ENCODE measurements around the gene WNT9A.

Gene WNT9A

GRCh38 chr1:227954163-227954850 lies 6.6 kb upstream of the WNT9A start:
- DNase-seq (ENCODE audit: low read depth in 3 of 3) = no peak

- no peak for DNase-seq (ENCODE audit: low read depth in 3 of 3)
Observed at GRCh38 chr1:227953022-227953412, 5.3 kb upstream of the WNT9A start.

GRCh38 chr1:227952374-227953021 lies 4.8 kb upstream of the WNT9A start:
- no peak for DNase-seq (ENCODE audit: low read depth in 3 of 3)

DNA sequence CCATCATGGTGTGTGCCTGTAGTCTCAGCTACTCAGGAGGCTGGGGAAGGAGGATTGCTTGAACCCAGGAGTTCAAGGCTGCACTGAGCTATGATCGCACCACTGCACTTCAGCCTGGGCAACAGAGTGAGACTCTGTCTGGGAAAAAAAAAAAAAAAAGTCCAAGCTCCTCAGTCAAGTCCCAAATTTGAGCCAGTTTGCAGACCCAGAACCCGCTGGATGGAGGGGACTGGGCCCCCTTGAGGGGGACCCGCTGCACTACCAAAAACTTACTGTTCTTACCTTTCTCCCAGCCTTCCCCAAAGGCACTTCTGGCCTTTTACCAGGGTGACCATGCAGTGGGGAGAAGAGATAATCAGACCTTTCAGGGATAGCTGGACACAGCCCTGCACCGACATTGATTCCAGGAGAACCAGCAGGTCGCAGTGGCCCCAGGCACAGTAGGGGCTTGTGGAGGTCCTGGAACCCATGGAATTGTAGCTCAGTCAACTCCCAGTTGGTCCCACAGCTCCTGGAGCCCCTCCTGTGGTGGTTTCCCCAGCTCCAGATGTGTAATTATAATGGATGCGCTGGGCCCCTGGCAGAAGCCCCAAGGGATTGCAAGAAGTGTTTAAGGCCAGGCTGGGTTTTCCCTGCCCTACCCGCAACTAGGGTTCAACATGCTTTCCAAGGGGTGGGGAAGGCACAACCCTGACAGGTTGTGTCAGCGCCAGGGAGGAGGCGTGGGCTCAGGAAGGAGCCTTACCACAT lies 4.1 kb upstream of the WNT9A start:
- DNase-seq (ENCODE audit: low read depth in 3 of 3) = no peak

DNA sequence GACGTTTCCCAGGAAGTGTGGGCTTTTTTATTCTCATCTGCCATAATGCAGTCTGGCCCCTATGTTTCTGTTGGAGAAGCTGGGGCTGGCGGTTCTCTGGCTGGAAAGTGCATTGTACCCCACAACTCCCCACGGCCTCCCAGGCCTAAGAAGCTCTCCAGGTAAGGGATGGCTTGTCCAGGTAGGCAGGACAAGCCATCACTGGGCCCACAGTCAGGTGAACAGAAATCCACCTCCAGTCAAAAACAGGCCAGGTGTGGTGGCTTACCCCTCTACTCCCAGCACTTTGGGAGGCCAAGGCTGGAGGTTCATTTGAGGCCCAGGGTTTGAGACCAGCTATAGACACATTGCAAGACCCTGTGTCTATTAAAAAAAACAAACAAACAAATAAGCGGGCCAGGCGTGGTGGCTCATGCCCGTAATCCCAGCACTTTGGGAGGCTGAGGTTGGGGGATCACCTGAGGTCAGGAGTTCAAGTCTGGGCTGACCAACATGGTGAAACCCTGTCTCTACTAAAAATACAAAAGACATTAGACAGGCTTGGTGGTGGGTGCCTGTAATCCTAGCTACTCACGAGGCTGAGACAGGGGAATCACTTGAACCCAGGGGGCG lies 3.1 kb upstream of the WNT9A start:
- no peak for DNase-seq (ENCODE audit: low read depth in 3 of 3)

- no peak for DNase-seq (ENCODE audit: low read depth in 3 of 3)
Observed at GRCh38 chr1:227949954-227950734, 2.4 kb upstream of the WNT9A start.

- DNase-seq (ENCODE audit: low read depth in 3 of 3) = no peak
Observed at GRCh38 chr1:227949341-227949921, 1.7 kb upstream of the WNT9A start.

- no peak for DNase-seq (ENCODE audit: low read depth in 3 of 3)
Observed at GRCh38 chr1:227948493-227949260, 945 bp upstream of the WNT9A start.

GRCh38 chr1:227947386-227947675 lies 401 bp downstream of the WNT9A start:
- no peak for DNase-seq (ENCODE audit: low read depth in 3 of 3)

DNA sequence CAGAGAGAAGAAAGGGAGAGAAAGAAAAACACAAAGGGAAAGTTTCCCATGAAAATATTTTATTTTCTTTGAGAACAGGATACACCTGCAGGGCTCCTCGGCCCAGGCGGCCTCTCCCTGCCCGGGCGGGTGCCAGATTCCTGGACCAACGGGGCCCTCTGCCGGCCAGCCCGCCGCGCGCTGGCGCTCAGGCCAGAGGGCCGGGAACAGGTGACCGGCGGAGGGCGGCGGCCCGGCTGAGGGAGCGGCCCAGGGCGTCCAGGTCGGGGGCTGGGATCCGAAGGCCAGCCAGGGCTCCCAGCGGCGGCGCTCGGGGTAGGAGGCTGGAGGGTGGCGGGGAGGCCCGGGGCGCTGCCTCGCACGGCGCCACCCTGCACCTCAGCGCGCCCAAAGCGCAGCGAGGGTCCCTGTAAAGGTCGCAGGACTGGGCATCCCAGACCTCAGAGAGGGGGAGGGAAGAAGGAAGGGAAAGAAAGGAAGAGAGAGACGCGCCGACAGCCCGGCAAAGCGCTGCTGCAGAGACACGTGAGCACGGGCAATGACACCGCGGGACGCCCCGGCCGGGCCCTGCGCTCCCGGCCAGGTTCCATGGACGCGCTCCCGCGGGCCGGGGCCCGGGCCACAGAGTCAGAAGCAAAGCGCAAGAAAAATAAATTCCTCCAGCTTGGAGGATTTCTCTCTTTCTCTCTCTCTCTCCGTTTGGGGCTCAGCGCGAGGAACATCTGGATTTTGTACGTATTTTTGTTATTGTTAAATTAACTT lies 927 bp downstream of the WNT9A start:
- DNase-seq (ENCODE audit: low read depth in 3 of 3) = peak in 1 of 3 experiments; percentile 39

DNA sequence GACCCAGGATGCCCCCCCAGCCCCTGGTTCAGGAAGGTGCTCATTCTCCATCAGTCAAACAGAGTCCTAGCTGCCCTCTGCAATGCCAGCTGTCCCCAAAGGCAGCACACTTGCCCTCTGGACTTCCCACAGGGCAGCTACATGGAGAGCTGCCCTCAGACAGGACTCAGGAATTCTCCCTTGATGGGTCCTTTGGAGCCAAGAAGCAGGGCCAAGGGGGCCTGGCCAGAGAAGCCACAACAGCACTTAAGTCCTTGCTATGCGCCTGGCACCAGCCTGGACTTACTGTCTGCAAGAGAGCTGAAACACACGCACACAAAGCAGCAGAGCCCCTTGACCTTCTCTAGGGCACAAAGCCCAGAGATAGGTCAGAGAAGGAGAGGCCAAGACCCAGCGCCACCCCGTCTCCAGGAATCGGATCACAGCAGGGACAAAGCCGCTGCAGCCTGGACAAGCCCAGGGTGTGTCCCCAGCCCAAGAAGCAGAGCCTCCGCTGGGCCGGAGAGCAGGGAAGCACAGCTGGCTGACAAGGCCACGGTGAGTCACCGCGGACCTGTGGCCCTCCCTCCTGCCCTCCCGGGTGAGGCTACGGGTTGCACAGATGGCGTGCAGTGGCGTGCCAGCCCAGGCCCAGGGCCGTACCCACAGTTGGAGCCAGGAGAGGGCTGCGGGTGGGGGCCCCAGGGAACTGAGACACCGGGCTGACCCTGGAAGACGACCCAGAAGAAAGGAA lies 1.7 kb downstream of the WNT9A start:
- no peak for DNase-seq (ENCODE audit: low read depth in 3 of 3)

GRCh38 chr1:227944931-227945890 lies 2.5 kb downstream of the WNT9A start:
- DNase-seq (ENCODE audit: low read depth in 3 of 3) = no peak

GRCh38 chr1:227944090-227944930 lies 3.4 kb downstream of the WNT9A start:
- DNase-seq (ENCODE audit: low read depth in 3 of 3) = no peak

- DNase-seq (ENCODE audit: low read depth in 3 of 3) = no peak
Observed at GRCh38 chr1:227943381-227944089, 4.2 kb downstream of the WNT9A start.

GRCh38 chr1:227942716-227943261 lies 4.9 kb downstream of the WNT9A start:
- no peak for DNase-seq (ENCODE audit: low read depth in 3 of 3)

DNA sequence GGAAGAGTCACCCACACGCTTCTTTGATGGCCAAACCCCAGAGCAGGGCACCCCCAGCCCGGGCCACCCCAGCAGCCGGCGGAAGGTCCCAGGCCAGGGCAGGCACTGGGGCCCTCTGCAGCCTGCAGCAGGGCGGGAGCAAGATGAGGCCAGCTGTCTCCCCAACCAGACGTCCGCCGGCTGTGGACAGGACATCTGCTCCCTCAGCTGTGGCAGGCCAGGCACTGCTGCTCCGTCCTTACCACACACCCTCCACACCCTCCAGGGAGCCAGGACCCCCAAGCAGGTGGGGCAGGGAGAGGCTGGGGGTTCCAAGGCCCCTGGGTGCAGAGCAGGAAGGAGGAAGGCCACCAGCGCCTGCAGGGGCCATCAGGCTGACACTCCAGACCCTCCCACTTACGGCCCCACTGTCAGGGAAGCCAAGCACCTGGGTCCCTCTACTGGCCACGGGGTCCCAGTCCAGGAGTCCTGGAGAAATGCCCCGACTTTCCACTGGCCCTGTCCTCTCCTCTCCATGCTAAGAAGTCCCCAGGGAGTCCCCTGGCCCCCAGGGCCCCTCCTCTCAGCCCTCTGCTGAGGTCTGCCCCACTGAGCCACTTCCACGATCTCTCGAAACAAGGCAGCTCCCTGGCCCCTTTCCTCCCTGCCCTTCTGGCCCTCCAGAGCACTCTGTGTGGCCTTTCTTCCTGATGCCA lies 5.6 kb downstream of the WNT9A start:
- DNase-seq (ENCODE audit: low read depth in 3 of 3) = no peak
